ENCODE data around the gene PATE3. TPM values are rescaled to one million over a fixed set of nuclear protein-coding genes. Genes with fewer than 3 reads are reported as not detected.

The PATE3 gene
- polyA plus RNA-seq, 3 donors: not detected

DNA sequence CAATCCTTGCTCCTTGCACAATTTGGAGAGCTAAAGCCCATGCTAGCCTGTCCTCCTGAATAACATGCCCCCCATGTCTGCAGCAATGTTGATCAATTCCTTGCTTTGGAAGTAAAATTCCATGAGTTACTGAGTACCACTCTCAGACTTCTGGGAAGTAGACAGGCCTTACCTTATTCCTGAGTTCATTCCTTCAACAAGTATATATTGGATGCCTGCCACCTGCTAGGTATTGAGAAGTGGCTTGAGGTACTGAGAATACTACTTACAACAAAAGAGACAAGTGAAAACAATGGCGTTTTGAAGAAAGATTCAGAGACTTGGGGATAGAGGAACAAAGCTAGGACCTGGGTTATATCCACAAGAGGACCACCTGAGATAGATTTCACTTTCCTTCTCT, 21.7 kb upstream of the PATE3 start:
- no peak overlapping the region for H3K4me2 ChIP-seq (replicated peaks; ENCODE audit: extremely low read depth, low read length, poor library complexity, severe bottlenecking)
- H3K4me3 Mint-ChIP-seq: no peak overlapping the region
- no peaks in the 10 kb centered on the region for H3K9me3 ChIP-seq (replicated peaks in 1 of 2; ENCODE audit: control insufficient read depth in 1 of 2, insufficient read depth in 1 of 2, low read length in 2 of 2)
- no peak for DNase-seq
- H3K36me3 ChIP-seq (replicated peaks in 1 of 2; ENCODE audit: control insufficient read depth in 1 of 2, insufficient read depth in 2 of 2, low read length in 2 of 2): no peaks in the 10 kb centered on the region
- peaks cover 0 to 6% (median 2%) of the 10 kb centered on the region in 3 donors for H3K27me3 Mint-ChIP-seq (ENCODE audit: low read depth in 3 of 3)
- no peaks in the 10 kb centered on the region for H4K20me1 ChIP-seq (ENCODE audit: insufficient read depth, low read length)
- H3K36me3 Mint-ChIP-seq: no peaks in the 10 kb centered on the region
- WGBS (ENCODE audit: insufficient coverage): no CpG with 5 or more reads among the region's 1 CpG
- H3K4me3 ChIP-seq (replicated peaks in 1 of 3; ENCODE audit: low read depth in 2 of 3, low read length in 3 of 3): no peak overlapping the region
- H3K4me1 ChIP-seq (ENCODE audit: control insufficient read depth in 1 of 2, insufficient read depth in 2 of 2, low read length in 2 of 2): no peaks in the 10 kb centered on the region
- H3K27ac ChIP-seq (ENCODE audit: low read depth in 1 of 2, low read length in 2 of 2): no peak overlapping the region
- H3K27ac Mint-ChIP-seq: no peak overlapping the region
- H3K79me2 ChIP-seq (ENCODE audit: insufficient read depth, low read length): no peaks in the 10 kb centered on the region
- H3K9me3 Mint-ChIP-seq: peaks cover 0 to 3% (median 0%) of the 10 kb centered on the region in 7 donors
- H2AFZ ChIP-seq (ENCODE audit: insufficient read depth, low read depth, low read length, poor library complexity, severe bottlenecking): no peak overlapping the region
- H3K27me3 ChIP-seq (ENCODE audit: control insufficient read depth in 2 of 2, insufficient read depth in 2 of 2, low read length in 2 of 2): no peaks in the 10 kb centered on the region
- no peaks in the 10 kb centered on the region for H3K4me1 Mint-ChIP-seq
- intact Hi-C loops (cut with micrococcal nuclease): no loop called here
- TF ChIP-seq, protein P1, sequence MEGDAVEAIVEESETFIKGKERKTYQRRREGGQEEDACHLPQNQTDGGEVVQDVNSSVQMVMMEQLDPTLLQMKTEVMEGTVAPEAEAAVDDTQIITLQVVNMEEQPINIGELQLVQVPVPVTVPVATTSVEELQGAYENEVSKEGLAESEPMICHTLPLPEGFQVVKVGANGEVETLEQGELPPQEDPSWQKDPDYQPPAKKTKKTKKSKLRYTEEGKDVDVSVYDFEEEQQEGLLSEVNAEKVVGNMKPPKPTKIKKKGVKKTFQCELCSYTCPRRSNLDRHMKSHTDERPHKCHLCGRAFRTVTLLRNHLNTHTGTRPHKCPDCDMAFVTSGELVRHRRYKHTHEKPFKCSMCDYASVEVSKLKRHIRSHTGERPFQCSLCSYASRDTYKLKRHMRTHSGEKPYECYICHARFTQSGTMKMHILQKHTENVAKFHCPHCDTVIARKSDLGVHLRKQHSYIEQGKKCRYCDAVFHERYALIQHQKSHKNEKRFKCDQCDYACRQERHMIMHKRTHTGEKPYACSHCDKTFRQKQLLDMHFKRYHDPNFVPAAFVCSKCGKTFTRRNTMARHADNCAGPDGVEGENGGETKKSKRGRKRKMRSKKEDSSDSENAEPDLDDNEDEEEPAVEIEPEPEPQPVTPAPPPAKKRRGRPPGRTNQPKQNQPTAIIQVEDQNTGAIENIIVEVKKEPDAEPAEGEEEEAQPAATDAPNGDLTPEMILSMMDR (IDR thresholded peaks at IDR 0.05): no peak
- H3K9ac ChIP-seq (ENCODE audit: insufficient read depth, low read length, poor library complexity, severe bottlenecking): no peak overlapping the region

DNA sequence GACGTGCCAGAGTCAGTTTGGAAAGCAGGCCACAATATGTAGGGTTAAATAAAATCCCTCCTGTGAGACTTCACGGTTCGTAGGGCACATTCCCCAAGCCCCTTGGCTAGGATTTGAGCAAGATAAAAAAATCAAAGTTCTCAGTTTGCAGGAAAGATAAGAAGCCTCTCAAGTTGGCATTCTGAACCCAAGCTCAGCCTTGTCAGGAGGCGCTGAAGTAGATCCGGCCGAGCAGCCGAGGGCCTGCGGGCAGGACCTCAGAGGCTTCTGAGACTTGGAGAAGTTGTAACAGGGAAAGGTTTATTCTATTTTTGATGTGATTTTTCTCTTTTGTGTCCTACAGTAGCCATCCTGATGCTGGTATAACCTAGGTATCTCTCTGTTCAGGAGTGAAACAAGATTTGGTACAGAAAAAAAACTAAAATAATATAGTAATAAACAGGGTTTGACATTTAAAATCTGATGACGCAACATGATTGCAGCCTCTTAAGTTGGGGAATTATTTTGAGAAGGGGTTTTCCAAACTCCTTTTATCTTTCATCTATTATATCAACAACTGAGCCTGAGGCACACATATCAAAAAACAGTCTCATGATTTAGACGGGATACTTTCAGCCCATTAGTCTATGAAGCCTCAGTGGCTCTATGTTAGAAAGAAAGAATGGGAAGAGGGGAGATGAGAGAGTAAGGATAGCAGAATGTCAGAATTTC, 19.4 kb upstream of the PATE3 start:
- WGBS (ENCODE audit: insufficient coverage): 63% methylated on average over 3 of the region's 10 CpGs
- H3K4me3 Mint-ChIP-seq: no peak overlapping the region
- no peaks in the 10 kb centered on the region for H3K9me3 ChIP-seq (replicated peaks in 1 of 2; ENCODE audit: control insufficient read depth in 1 of 2, insufficient read depth in 1 of 2, low read length in 2 of 2)

More for the DNA sequence above, 19.4 kb upstream of the PATE3 start:
- H3K9me3 Mint-ChIP-seq: peaks cover 0 to 2% (median 0%) of the 10 kb centered on the region in 7 donors
- Histone ChIP-seq H3K27ac (ENCODE audit: low read depth in 1 of 2, low read length in 2 of 2) (no peak overlapping the region), H3K9ac (ENCODE audit: insufficient read depth, low read length, poor library complexity, severe bottlenecking) (no peak overlapping the region), H3K4me3 (replicated peaks in 1 of 3; ENCODE audit: low read depth in 2 of 3, low read length in 3 of 3) (no peak overlapping the region), H3K36me3 (replicated peaks in 1 of 2; ENCODE audit: control insufficient read depth in 1 of 2, insufficient read depth in 2 of 2, low read length in 2 of 2) (no peaks in the 10 kb centered on the region), H4K20me1 (ENCODE audit: insufficient read depth, low read length) (no peaks in the 10 kb centered on the region), H2AFZ (ENCODE audit: insufficient read depth, low read depth, low read length, poor library complexity, severe bottlenecking) (no peak overlapping the region), H3K4me1 (ENCODE audit: control insufficient read depth in 1 of 2, insufficient read depth in 2 of 2, low read length in 2 of 2) (no peaks in the 10 kb centered on the region), H3K4me2 (replicated peaks; ENCODE audit: extremely low read depth, low read length, poor library complexity, severe bottlenecking) (no peak overlapping the region), H3K27me3 (ENCODE audit: control insufficient read depth in 2 of 2, insufficient read depth in 2 of 2, low read length in 2 of 2) (no peaks in the 10 kb centered on the region), H3K79me2 (ENCODE audit: insufficient read depth, low read length) (no peaks in the 10 kb centered on the region)
- TF ChIP-seq, protein P1 (IDR thresholded peaks at IDR 0.05): no peak
- intact Hi-C loops (cut with micrococcal nuclease): no loop called here
- no peak for DNase-seq
- no peaks in the 10 kb centered on the region for H3K36me3 Mint-ChIP-seq
- H3K27ac Mint-ChIP-seq: no peak overlapping the region
- peaks cover 0 to 7% (median 2%) of the 10 kb centered on the region in 3 donors for H3K27me3 Mint-ChIP-seq (ENCODE audit: low read depth in 3 of 3)
- no peaks in the 10 kb centered on the region for H3K4me1 Mint-ChIP-seq
